ENCODE measurements around the gene SEC61G. TPM values are rescaled to one million over a fixed set of nuclear protein-coding genes. Genes with fewer than 3 reads are reported as not detected.

SEC61G gene
- total RNA-seq, 1 experiment from 2014 or later, result 176 TPM

- H3K9me3 ChIP-seq (ENCODE audit: control insufficient read depth, low read depth, low read length), result no peaks in the 10 kb centered on the region
- H2BK15ac ChIP-seq (ENCODE audit: low read depth, low read length), result no peak overlapping the region
- no peak overlapping the region for H4K91ac ChIP-seq (ENCODE audit: insufficient read length, low read depth, low read length)
- no peak overlapping the region for H2BK20ac ChIP-seq (ENCODE audit: low read depth, low read length, poor library complexity, severe bottlenecking)
- DNase-seq, result no peak
- no peak overlapping the region for H4K8ac ChIP-seq (replicated peaks; ENCODE audit: insufficient read length, low read depth, low read length)
- H3K14ac ChIP-seq (ENCODE audit: insufficient read depth, low read length), result no peak overlapping the region
- H2AFZ ChIP-seq (ENCODE audit: low read length), result no peak overlapping the region
- H2BK12ac ChIP-seq (ENCODE audit: insufficient read length, low read depth, low read length), result no peak overlapping the region
- H3K79me2 ChIP-seq (ENCODE audit: insufficient read depth, low read length), result no peaks in the 10 kb centered on the region
- no peak overlapping the region for H2BK120ac ChIP-seq (ENCODE audit: low read depth, low read length, poor library complexity, severe bottlenecking)
- H4K20me1 ChIP-seq (ENCODE audit: control insufficient read depth, insufficient read depth, insufficient read length), result no peaks in the 10 kb centered on the region
- H4K5ac ChIP-seq (ENCODE audit: insufficient read length, low read depth, low read length), result no peak overlapping the region
- no peak overlapping the region for H3K9ac ChIP-seq (ENCODE audit: extremely low read depth, insufficient read length, low read length)
- no peak for TF ChIP-seq CTCF (conservative IDR thresholded peaks at IDR 0.05)
- H3K27ac Mint-ChIP-seq, result no peak overlapping the region; a peak in 1 of 7 replicates
- H2AK5ac ChIP-seq (ENCODE audit: insufficient read length, low read length), result no peak overlapping the region
- H3K56ac ChIP-seq (ENCODE audit: insufficient read length, low read depth, low read length), result no peak overlapping the region
- H3K4ac ChIP-seq (ENCODE audit: low read depth, low read length), result no peak overlapping the region
- no peak overlapping the region for H3K4me3 Mint-ChIP-seq
- WGBS (ENCODE audit: extremely low coverage, insufficient read length, low lambda C conversion rate), result no CpG with 5 or more reads among the region's 9 CpGs
- no peaks in the 10 kb centered on the region; a peak in 1 of 4 replicates for H3K4me1 Mint-ChIP-seq
- H3K36me3 Mint-ChIP-seq (ENCODE audit: insufficient read depth in 1 of 3, low read depth in 3 of 3), result 0 out of 7 replicates have a peak, but pooled peaks cover 0 to 2% (median 0%) of the 10 kb centered on the region in 3 experiments
- no peaks in the 10 kb centered on the region for H3K27me3 ChIP-seq (ENCODE audit: insufficient read depth, low read length)
- no peak overlapping the region for H2BK5ac ChIP-seq (ENCODE audit: insufficient read length, low read length)
- H3K27me3 Mint-ChIP-seq (ENCODE audit: low read depth), result peaks cover 5% of the 10 kb centered on the region
- H3K79me1 ChIP-seq (ENCODE audit: insufficient read depth, low read depth, low read length, poor library complexity, severe bottlenecking), result no peaks in the 10 kb centered on the region
- no peak overlapping the region for H3K27ac ChIP-seq (ENCODE audit: insufficient read length, low read depth, low read length)
- no peak overlapping the region for H3T11ph ChIP-seq (ENCODE audit: low read length)
- H3K9me3 Mint-ChIP-seq, result peaks cover 0 to 6% of the 10 kb centered on the region in 2 experiments; a peak in 3 of 5 replicates
- H3K4me1 ChIP-seq (ENCODE audit: insufficient read depth, low read length), result no peaks in the 10 kb centered on the region
- no peak overlapping the region for H3K4me2 ChIP-seq (ENCODE audit: insufficient read depth, insufficient read length, low read length)
- H3K23ac ChIP-seq (ENCODE audit: insufficient read length, low read depth, low read length), result no peak overlapping the region
- H3K23me2 ChIP-seq (ENCODE audit: insufficient read length, low read depth, low read length, poor library complexity, severe bottlenecking), result no peaks in the 10 kb centered on the region
- H3K18ac ChIP-seq (ENCODE audit: insufficient read length, low read depth, low read length), result no peak overlapping the region
Observed at GRCh38 chr7:54722026-54722425, 37.0 kb downstream of the SEC61G start.
